ENCODE results near the gene PTBP3.
"Not testable (repeated sequence)": the region's sequence is repeated elsewhere in the genome, so short reads cannot be mapped to it uniquely, and the experiment has no call there.

DNA sequence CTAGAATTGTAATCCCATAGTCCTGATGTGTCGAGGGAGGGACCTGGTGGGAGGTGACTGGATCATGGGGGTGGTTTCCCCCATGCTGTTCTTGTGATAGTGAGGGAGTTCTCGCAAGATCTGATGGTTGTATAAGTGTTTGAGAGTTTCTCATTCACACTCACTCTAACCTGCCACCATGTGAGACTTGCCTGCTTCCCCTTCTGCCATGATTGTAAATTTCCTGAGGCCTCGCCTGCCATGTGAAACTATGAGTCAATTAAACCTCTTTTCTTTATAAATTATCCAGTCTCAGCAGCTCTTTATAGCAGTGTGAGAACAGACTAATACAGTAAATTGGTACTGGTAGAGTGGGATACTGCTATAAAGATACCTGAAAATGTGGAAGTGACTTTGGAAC, 50.6 kb downstream of the PTBP3 start:
- TF ChIP-seq, protein P1, sequence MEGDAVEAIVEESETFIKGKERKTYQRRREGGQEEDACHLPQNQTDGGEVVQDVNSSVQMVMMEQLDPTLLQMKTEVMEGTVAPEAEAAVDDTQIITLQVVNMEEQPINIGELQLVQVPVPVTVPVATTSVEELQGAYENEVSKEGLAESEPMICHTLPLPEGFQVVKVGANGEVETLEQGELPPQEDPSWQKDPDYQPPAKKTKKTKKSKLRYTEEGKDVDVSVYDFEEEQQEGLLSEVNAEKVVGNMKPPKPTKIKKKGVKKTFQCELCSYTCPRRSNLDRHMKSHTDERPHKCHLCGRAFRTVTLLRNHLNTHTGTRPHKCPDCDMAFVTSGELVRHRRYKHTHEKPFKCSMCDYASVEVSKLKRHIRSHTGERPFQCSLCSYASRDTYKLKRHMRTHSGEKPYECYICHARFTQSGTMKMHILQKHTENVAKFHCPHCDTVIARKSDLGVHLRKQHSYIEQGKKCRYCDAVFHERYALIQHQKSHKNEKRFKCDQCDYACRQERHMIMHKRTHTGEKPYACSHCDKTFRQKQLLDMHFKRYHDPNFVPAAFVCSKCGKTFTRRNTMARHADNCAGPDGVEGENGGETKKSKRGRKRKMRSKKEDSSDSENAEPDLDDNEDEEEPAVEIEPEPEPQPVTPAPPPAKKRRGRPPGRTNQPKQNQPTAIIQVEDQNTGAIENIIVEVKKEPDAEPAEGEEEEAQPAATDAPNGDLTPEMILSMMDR (tag by site-specific recombination; IDR thresholded peaks at IDR 0.05) = not testable (repeated sequence)
- not testable (repeated sequence) for TF ChIP-seq ZFHX2 (tag by site-specific recombination; conservative IDR thresholded peaks at IDR 0.05); ZNF274 (IDR thresholded peaks at IDR 0.05; ENCODE audit: low read length); ZNF274 (tag by site-specific recombination; IDR thresholded peaks at IDR 0.05; ENCODE audit: borderline replicate concordance); REPIN1 (tag by site-specific recombination; IDR thresholded peaks at IDR 0.05; ENCODE audit: low read depth); TCF7L2 (IDR thresholded peaks at IDR 0.05; ENCODE audit: borderline replicate concordance, low read depth, low read length); ZBTB8A (tag by site-specific recombination; IDR thresholded peaks at IDR 0.05); SETDB1 (IDR thresholded peaks at IDR 0.05; ENCODE audit: insufficient read length, low read length); ZNF132 (tag by site-specific recombination; IDR thresholded peaks at IDR 0.05; ENCODE audit: borderline replicate concordance)
- TF ChIP-seq, protein P2, sequence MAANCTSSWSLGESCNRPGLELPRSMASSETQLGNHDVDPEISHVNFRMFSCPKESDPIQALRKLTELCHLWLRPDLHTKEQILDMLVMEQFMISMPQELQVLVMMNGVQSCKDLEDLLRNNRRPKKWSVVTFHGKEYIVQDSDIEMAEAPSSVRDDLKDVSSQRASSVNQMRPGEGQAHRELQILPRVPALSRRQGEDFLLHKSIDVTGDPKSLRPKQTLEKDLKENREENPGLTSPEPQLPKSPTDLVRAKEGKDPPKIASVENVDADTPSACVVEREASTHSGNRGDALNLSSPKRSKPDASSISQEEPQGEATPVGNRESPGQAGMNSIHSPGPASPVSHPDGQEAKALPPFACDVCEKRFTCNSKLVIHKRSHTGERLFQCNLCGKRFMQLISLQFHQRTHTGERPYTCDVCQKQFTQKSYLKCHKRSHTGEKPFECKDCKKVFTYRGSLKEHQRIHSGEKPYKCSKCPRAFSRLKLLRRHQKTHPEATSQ (tag by site-specific recombination; IDR thresholded peaks at IDR 0.05) = not testable (repeated sequence)
- TF ChIP-seq, protein P3, sequence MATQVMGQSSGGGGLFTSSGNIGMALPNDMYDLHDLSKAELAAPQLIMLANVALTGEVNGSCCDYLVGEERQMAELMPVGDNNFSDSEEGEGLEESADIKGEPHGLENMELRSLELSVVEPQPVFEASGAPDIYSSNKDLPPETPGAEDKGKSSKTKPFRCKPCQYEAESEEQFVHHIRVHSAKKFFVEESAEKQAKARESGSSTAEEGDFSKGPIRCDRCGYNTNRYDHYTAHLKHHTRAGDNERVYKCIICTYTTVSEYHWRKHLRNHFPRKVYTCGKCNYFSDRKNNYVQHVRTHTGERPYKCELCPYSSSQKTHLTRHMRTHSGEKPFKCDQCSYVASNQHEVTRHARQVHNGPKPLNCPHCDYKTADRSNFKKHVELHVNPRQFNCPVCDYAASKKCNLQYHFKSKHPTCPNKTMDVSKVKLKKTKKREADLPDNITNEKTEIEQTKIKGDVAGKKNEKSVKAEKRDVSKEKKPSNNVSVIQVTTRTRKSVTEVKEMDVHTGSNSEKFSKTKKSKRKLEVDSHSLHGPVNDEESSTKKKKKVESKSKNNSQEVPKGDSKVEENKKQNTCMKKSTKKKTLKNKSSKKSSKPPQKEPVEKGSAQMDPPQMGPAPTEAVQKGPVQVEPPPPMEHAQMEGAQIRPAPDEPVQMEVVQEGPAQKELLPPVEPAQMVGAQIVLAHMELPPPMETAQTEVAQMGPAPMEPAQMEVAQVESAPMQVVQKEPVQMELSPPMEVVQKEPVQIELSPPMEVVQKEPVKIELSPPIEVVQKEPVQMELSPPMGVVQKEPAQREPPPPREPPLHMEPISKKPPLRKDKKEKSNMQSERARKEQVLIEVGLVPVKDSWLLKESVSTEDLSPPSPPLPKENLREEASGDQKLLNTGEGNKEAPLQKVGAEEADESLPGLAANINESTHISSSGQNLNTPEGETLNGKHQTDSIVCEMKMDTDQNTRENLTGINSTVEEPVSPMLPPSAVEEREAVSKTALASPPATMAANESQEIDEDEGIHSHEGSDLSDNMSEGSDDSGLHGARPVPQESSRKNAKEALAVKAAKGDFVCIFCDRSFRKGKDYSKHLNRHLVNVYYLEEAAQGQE (tag by site-specific recombination; IDR thresholded peaks at IDR 0.05) = not testable (repeated sequence)
